Omental fat pad (tissue), 4 donors: ENCODE data around the gene GMDS. TPM values are rescaled to one million over a fixed set of nuclear protein-coding genes. Genes with fewer than 3 reads are reported as not detected.

Source experiments
- ATAC-seq: fragments of 150-250 bp; one replicate; pipeline ENCODE4 v1.9.1; 2016; ENCODE audit warnings: mild to moderate bottlenecking, moderate library complexity; ENCODE audit not compliant: low FRiP score
- DNase-seq: peaks from one replicate; pipeline ENCODE4 v3.0.0-alpha.2; 2019; ENCODE audit warnings: low spot score
- total RNA-seq, 4 donors: library from RNA; depleted of rRNA; stranded (reverse); fragments of >200 nt; gene quantifications; one replicate each; pipeline ENCODE4 v1.1.0, GENCODE V29; 2016
- TF ChIP-seq, protein P1 (sequence below), 3 donors: fragments of 450-650 bp; IDR thresholded peaks; one replicate each; pipeline ENCODE4 v1.5.1; 2016 to 2017; ENCODE audit warnings: antibody characterized with exemption in 3 of 3, mild to moderate bottlenecking in 3 of 3, moderate library complexity in 2 of 3

Gene GMDS
- total RNA-seq, 4 donors from 2014 or later, result 5.6 to 20.6 (median 10.7) TPM

DNA sequence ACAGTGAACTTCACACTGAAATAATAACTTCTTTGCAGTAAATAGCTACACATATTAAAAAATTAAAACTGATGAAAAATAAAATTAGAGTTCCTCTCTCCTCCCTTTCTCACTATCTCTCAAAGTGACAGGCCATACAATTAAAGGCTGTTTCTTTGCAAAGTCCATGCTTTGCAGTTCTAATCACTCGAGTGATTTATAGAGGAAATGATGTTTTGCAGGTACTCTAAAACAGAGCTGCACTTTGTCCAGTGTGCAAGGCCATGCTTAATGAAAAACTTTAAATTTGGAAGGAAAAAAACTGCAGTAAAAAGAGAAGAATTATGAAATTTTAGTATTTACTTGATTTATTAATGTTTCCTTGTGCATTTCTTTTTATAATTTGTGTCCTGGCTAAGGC, 112.5 kb downstream of the GMDS start:
- no peak for DNase-seq
- ATAC-seq, result no peak
- TF ChIP-seq, protein P1, sequence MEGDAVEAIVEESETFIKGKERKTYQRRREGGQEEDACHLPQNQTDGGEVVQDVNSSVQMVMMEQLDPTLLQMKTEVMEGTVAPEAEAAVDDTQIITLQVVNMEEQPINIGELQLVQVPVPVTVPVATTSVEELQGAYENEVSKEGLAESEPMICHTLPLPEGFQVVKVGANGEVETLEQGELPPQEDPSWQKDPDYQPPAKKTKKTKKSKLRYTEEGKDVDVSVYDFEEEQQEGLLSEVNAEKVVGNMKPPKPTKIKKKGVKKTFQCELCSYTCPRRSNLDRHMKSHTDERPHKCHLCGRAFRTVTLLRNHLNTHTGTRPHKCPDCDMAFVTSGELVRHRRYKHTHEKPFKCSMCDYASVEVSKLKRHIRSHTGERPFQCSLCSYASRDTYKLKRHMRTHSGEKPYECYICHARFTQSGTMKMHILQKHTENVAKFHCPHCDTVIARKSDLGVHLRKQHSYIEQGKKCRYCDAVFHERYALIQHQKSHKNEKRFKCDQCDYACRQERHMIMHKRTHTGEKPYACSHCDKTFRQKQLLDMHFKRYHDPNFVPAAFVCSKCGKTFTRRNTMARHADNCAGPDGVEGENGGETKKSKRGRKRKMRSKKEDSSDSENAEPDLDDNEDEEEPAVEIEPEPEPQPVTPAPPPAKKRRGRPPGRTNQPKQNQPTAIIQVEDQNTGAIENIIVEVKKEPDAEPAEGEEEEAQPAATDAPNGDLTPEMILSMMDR (IDR thresholded peaks at IDR 0.05), result no peak

GRCh38 chr6:2132416-2132815, 113.0 kb downstream of the GMDS start:
- DNase-seq, result no peak
- peak; percentile 85 for ATAC-seq
- TF ChIP-seq, protein P1 (IDR thresholded peaks at IDR 0.05), result no peak

DNA sequence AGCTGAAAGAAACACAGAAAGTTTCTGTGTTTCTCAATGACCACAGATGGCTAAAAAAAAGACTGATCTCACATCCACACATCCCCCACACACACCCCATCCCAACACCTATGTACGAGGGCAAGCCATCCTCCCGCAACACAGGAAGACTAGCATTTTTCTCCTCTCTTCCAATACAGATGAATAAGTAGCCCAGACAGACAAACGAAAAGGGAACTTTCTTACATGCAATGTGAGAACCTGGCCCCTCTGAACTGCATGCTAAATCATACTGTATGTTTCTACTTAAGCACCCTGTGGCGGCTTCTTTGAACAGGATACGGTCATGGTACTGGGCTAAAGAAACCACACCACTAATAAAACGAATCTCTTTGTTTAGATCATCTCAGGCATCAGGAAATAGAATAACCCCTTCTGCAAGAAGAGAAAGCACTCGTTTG, 116.2 kb downstream of the GMDS start:
- TF ChIP-seq, protein P1 (IDR thresholded peaks at IDR 0.05), result no peak
- DNase-seq (no peak), ATAC-seq (no peak)

- ATAC-seq (peak; percentile 57), DNase-seq (no peak)
- TF ChIP-seq, protein P1 (IDR thresholded peaks at IDR 0.05), result no peak
Observed at GRCh38 chr6:2127484-2127911, 117.9 kb downstream of the GMDS start.

- DNase-seq (no peak), ATAC-seq (no peak)
- TF ChIP-seq, protein P1 (IDR thresholded peaks at IDR 0.05), result no peak
Observed at GRCh38 chr6:2126351-2126750, 119.1 kb downstream of the GMDS start.

DNA sequence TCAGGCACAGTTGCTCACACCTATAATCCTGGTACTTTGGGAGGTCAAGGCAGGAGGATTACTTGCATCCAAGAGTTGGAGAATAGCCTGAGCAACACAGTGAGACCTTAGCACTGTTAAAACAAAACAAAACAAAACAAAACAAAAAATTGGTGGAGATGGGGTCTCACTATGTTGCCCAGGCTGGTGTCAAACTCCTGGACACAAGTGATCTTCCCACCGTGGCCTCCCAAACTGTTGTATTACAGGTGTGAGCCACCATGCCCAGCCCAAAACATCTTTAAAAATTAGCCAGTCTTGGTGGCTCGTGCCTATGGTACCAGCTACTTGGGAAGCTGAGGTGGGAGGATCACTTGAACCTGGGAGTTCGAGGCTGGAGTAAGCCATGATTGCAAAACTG, 120.2 kb downstream of the GMDS start:
- no peak for ATAC-seq
- TF ChIP-seq, protein P1 (IDR thresholded peaks at IDR 0.05), result no peak
- DNase-seq, result no peak

GRCh38 chr6:2124260-2124709, 121.1 kb downstream of the GMDS start:
- TF ChIP-seq, protein P1 (IDR thresholded peaks at IDR 0.05), result no peak
- no peak for DNase-seq
- no peak for ATAC-seq
